LoVo (cell line): Measurements from ENCODE around the gene SLC24A4.
A peak's percentile ranks its signal among the peaks of the same experiment; 100 is the strongest.

ENCODE experiments used
- DNase-seq: peaks from one replicate; pipeline ENCODE4 v3.0.0-alpha.2; 2016; ENCODE audit warnings: low spot score

The SLC24A4 gene

GRCh38 chr14:92439537-92440344 is 116.8 kb downstream of the SLC24A4 start:
- DNase-seq: no peak

GRCh38 chr14:92440345-92441003 is 117.5 kb downstream of the SLC24A4 start:
- DNase-seq: no peak

DNA sequence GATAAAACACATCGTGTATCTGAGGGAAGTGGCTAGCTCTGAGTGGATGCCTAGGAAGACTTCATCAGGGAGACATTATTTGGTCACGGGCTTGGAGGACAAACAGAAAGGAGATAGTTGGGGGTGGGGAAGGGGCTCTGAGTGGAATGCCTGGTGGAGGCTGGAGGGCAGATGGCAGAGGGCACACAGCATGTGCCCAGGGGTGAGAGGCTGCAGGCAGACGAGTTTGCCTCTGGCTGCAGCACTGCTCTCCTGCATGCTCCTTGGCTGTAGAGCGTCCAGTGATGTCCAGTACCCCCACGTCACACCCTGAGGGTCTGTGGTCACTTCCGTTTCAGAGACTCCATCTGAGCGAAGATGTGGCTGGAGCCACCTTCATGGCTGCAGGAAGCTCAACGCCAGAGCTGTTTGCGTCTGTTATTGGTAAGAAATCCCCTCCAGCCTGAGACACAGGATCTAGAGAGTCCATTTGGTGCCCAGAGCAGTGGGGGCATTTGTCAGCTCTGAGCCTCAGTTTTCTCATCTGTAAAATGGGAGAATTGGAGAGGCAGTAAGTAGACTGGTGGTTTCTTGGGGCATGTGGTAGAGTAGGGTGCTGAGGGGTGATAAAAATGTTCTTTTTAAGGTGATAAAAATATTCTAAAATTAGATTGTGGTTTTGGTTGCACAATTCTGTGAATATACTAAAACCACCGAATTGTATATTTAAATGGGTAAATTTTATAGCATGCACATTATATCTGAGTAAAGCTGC is 119.0 kb downstream of the SLC24A4 start:
- DNase-seq: no peak

GRCh38 chr14:92443167-92443566 is 120.2 kb downstream of the SLC24A4 start:
- no peak for DNase-seq

DNA sequence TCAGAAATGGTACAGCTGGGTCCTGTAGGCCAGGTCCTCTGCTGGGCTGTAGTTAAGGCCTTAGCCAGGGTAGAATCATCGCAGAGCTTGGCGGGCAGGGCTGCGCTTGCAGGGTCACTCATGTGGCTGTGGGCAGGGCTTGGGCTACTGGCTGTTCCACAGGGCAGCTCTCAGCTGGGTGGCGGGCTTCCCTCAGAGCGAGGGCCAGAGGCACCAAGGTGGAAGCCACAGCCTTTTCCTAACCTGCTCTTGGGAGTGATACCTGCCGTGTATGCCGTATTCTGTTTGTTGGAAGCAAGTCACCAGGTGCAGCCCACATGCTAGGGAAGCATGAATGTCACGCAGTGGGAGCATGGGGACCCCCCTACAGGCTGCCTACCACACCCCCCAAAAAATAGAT is 120.8 kb downstream of the SLC24A4 start:
- no peak for DNase-seq

GRCh38 chr14:92446771-92447170 is 123.8 kb downstream of the SLC24A4 start:
- no peak for DNase-seq

DNA sequence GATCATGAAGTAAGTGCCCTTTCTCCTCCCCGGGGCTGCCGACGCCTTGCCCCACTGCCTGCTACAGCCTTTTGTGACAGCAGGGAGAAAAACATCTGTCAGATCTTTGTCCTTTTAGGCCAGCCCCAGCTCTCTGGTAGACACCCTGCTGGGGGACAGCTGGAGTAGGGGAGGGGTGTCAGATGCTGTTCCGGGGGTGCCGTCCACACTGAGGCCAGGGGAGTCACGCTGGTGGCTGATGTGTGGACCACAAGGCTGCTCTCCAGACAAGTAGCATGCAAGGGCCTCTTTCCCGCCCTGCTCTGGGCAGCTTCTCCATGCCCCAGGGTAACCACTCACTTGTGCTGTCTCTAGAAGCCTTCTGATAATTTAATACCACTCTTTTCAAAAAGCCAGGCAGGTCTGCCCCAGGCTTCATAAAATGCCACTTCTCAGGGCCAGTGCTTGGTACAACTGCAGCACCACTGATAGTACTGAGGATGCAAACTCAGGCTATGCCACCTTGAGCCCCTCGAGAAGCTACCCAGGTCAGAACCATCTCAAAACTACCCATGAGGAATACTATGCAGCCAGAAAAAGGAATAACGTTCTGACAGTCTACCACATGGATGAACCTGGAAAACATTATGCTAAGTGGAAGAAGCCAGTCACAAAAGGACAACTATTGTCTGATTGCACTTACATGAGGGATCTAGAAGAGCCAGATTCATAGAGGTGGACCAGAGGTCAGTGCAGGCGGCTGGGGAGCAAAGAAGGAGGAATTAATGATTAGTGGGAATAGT is 124.6 kb downstream of the SLC24A4 start:
- DNase-seq: no peak

DNA sequence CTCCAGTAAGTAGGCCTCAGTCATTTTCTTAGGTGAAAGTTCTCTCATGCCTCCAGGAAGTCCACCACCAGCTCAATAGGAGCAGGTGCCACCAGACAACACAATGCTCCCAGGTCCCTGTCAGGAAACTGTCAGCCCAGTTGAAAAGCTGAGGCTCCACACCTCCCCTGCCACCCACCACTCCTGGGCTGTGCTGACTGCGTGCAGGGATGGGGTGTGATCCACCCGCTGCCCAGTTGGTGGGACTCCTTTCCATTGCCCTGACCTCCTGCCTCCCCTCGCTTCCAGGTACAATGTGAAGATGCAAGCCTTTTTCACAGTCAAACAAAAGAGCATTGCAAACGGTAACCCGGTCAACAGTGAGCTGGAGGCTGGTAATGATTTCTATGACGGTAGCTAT is 125.8 kb downstream of the SLC24A4 start:
- DNase-seq: no peak

DNA sequence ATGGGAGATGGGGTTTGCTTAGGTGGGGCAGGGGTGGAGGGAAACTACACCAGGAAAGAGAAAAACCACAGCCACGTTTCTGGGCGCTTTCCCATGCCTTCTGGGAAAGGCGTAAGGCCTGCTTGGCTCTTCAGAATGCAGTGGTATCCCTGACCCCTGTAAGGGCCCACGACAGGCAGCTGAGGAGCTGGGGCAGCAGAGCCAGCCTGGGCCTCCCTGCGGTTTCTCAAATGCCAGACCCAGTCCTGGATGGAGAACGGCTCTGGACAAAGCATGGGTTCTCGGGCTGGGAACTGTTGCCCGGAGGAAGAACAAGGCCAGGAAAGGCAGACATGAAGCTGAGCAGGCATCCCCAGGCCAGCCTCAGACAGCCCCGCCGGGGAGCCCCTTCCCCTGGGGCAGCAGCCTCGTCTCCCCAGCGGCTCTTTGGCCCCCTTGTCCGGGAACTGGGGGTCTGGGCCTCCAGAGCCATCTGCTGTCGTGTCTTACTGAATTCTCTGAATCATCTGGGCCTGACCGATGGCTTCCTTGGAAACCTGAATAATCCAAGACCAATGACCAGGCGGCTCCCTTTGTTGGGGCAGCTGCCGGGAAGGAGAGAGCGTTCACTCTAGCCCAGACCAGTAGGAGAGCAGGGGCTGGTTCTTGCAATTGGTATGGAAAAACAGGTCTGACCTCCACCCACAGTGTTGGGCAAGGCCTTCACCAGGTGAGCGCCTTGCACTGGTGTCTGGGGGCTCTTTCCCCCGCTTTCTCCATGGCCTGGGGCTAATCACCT is 126.6 kb downstream of the SLC24A4 start:
- no peak for DNase-seq

DNA sequence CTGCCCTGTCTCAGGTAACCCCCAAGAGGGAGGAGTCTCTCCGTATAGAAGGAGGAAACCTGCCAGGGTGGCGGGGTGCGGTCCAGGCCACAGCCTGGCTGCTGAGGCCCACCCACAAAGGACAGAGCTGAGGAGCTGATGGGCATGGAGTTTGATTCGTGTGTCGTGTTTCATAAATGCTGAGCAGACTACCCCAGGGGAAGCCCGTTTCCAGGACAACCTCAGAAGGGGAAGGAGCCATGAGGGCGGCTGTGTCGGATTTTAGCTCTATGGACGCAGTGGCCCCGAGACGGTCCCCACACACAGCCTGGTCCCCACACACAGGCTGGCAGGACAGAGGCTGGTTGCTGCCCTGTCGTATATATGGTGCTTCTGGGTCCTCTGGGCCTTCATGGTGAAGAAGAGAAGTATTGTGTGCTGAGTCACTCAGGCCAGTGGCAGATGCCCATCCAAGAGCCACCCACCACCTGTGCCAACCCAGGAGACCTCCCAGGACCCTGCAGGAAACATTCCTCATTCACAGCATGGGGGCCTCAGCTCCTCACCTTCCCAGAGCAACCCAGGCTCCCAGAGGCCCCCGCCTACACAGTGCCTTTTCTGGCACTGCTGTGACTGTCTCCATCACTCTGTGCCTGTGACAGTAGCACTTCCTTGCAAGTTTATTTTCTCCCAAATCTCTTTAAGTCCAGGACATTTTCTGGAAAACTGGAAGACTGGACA is 127.5 kb downstream of the SLC24A4 start:
- DNase-seq: no peak

GRCh38 chr14:92451245-92451644 is 128.3 kb downstream of the SLC24A4 start:
- DNase-seq: no peak

GRCh38 chr14:92451755-92452154 is 128.8 kb downstream of the SLC24A4 start:
- DNase-seq: no peak

GRCh38 chr14:92452471-92452870 is 129.5 kb downstream of the SLC24A4 start:
- no peak for DNase-seq

GRCh38 chr14:92453691-92454090 is 130.7 kb downstream of the SLC24A4 start:
- no peak for DNase-seq

DNA sequence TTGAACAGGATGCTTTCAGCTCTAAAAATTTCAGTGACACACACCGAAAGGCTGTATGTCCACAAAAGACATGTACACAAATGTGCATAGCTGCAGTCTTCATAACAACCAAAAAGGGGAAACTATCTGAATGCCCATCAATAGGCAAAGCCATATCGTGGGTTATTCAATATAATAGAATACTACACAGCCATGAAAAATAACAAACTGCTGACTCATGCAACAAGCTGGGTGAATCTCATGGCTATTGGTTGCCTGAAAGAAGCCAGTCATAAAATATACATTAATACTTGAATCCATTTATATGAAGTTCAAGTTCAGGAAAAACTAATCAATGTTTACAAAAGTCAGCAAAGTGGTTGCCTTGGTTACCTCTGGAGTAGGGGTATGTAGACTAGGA is 132.3 kb downstream of the SLC24A4 start:
- no peak for DNase-seq

GRCh38 chr14:92456215-92457015 is 133.4 kb downstream of the SLC24A4 start:
- peak; percentile 63 for DNase-seq

GRCh38 chr14:92457016-92457565 is 134.1 kb downstream of the SLC24A4 start:
- DNase-seq: no peak

DNA sequence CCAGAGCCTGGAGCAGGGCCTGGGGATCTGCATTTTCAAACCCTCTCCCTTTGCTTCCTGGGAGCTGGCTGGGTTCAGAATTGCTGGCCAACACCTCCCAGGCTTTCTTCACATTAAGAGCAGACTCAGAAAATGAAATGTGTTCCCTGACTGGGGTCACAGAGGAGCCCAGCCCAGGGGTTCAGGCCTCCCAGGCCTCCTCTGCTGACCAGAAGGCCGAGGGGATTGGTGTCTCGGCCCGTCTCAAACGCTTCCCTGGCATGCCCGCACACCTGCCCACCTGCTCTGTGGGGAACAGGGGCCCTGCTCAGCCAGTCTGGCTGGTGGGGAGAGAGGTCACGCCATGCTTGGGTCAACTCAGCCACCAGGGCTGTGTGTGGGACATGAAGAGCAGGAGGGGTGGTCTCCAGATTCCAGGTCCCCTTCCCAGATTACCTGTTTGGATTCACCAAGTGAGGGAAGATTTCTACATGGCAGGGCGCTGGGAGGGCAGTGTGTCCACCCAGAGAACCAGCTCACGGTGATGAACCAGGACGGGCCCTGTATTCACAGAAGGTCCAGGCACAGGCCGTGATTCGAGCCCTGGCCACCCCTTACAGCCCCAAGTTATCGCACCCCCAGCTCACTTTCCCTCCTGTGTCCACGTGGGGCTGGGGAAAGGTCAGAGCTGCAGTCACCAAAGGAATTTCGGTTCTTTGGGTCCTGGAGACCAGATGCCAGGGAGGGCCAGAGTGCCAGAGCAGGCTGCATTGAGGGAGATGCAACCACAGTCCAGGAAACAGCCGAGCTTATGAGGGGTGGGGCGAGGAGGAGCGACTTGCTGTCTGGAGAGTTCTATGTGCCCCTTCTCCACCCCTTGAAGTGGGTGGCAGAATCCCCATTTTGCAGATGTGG is 135.4 kb downstream of the SLC24A4 start:
- DNase-seq: no peak
